Measurements from ENCODE around the gene SRA1.
"Not testable (repeated sequence)": the region's sequence is repeated elsewhere in the genome, so short reads cannot be mapped to it uniquely, and the experiment has no call there.

GRCh38 chr5:140593070-140593469 lies 35.8 kb upstream of the SRA1 start:
- TF ChIP-seq CTCF (IDR thresholded peaks at IDR 0.05 in 4 of 5, conservative IDR thresholded peaks at IDR 0.05 in 1 of 5); POLR2A (IDR thresholded peaks at IDR 0.05): not testable (repeated sequence)
